T-helper 2 cell treated with Interferon-gamma antibody and Interleukin-4, amounts not matched to agents 100 ng/mL and 5 ng/mL, for 36 hours (primary cell): Measurements from ENCODE around the gene IL17REL. TPM values are rescaled to one million over a fixed set of nuclear protein-coding genes. Genes with fewer than 3 reads are reported as not detected.
"Not testable (repeated sequence)": the region's sequence is repeated elsewhere in the genome, so short reads cannot be mapped to it uniquely, and the experiment has no call there.

ENCODE experiments used
- intact Hi-C: fragments of 100-400 bp; cut with micrococcal nuclease; formaldehyde crosslinking; loops from one replicate; pipeline ENCODE4 v1.15.1; 2023
- total RNA-seq: library from RNA; stranded (reverse); gene quantifications from 2 replicates; pipeline ENCODE4 v1.2.3, GENCODE V29; 2022

Gene IL17REL
- total RNA-seq, 1 donor from 2014 or later, result not detected

- intact Hi-C loops, result loop anchor here (2.0 kb wide), 1 partner anchor 62 kb away; no protein-coding TSS in a partner anchor
Measured at GRCh38 chr22:49992921-49993648, 19.5 kb downstream of the IL17REL start.

- intact Hi-C loops, result loop anchor here (2.0 kb wide), 1 partner anchor 61 kb away; no protein-coding TSS in a partner anchor
Measured at GRCh38 chr22:49991907-49992533, 20.5 kb downstream of the IL17REL start.

- intact Hi-C loops, result no loop called here
Measured at GRCh38 chr22:49991167-49991566, 21.4 kb downstream of the IL17REL start.

GRCh38 chr22:49989826-49990225 is 22.7 kb downstream of the IL17REL start:
- intact Hi-C loops, result not testable (repeated sequence)

GRCh38 chr22:49986325-49986724 is 26.2 kb downstream of the IL17REL start:
- intact Hi-C loops, result no loop called here

GRCh38 chr22:49983148-49984042 is 29.2 kb downstream of the IL17REL start:
- intact Hi-C loops, result no loop called here

- intact Hi-C loops, result not testable (repeated sequence)
Measured at GRCh38 chr22:49981799-49982198, 30.8 kb downstream of the IL17REL start.

GRCh38 chr22:49979587-49980264 is 32.8 kb downstream of the IL17REL start:
- intact Hi-C loops, result loop anchor here (5.0 kb wide), 1 partner anchor 48 kb away; no protein-coding TSS in a partner anchor

GRCh38 chr22:49977578-49977977 is 35.0 kb downstream of the IL17REL start:
- intact Hi-C loops, result loop anchor here (5.0 kb wide), 1 partner anchor 50 kb away; no protein-coding TSS in a partner anchor

GRCh38 chr22:49976439-49977175 is 36.0 kb downstream of the IL17REL start:
- intact Hi-C loops, result loop anchor here (5.0 kb wide), 1 partner anchor 51 kb away; no protein-coding TSS in a partner anchor

- intact Hi-C loops, result loop anchor here (5.0 kb wide), 1 partner anchor 52 kb away; no protein-coding TSS in a partner anchor
Measured at GRCh38 chr22:49975543-49976389, 36.8 kb downstream of the IL17REL start.

GRCh38 chr22:49973018-49973961 is 39.3 kb downstream of the IL17REL start:
- intact Hi-C loops, result no loop called here

- intact Hi-C loops, result no loop called here
Measured at GRCh38 chr22:49972163-49973017, 40.2 kb downstream of the IL17REL start.

- intact Hi-C loops, result loop anchor here (2.0 kb wide), 1 partner anchor 35 kb away; no protein-coding TSS in a partner anchor
Measured at GRCh38 chr22:49971232-49972162, 41.1 kb downstream of the IL17REL start.

- intact Hi-C loops, result loop anchor here (2.0 kb wide), 1 partner anchor 34 kb away; no protein-coding TSS in a partner anchor
Measured at GRCh38 chr22:49970528-49971231, 41.9 kb downstream of the IL17REL start.
